ENCODE measurements around the gene SLC10A2.
A peak's percentile ranks its signal among the peaks of the same experiment; 100 is the strongest.

Gene SLC10A2

DNA sequence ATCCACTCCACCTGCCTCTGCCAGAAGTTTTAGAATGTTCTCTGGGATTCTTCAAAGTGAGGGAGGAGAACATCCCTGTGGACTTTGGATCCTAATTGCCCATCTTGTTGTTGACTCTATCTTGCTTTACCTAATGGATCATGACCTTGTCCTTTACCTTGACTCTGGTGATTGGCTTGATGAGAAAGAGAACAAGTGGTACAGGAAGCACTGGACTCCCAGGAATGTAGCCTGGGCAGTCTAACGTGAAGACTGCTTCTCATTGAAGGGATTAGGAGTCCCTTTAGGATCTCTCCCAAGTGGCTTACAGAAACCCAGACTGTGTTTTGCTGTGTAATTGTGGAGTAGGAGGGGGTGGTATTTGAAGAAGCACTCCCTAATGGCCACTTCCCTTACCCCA is 63.9 kb downstream of the SLC10A2 start:
- Histone ChIP-seq H3K9me3 (peaks cover 20% of the 10 kb centered on the region), H3K9ac (no peak overlapping the region), H3K4me1 (peaks cover 37% of the 10 kb centered on the region), H3K27me3 (no peaks in the 10 kb centered on the region), H3K4me3 (no peak overlapping the region), H3K27ac (no peak overlapping the region), H3K36me3 (no peaks in the 10 kb centered on the region), H4K20me1 (no peaks in the 10 kb centered on the region), H3K4me2 (no peak overlapping the region)
- no peak for TF ChIP-seq Cebpa-rat (IDR thresholded peaks at IDR 0.05)

DNA sequence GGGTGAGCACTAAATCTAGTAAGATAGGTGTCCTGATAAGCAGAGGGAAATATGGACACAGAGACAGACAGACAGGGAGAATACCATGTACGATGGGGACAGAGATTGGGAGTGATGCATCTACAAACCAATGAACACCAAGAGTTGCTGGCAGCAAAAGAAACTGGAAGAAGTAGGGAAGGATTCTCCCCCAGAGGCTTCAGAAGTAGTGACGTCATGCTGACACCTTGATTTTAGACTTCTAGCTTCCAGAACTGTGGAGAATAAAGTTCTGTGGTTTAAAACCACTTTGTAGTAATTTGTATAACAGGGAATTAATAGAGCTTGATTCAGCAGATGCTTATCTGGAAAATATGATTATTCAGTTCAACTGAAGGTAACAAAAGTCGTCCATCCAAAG is 66.1 kb downstream of the SLC10A2 start:
- Histone ChIP-seq H3K4me1 (peaks cover 24% of the 10 kb centered on the region), H3K27ac (no peak overlapping the region; the same call in 1 of the 2 replicates), H3K9ac (no peak overlapping the region), H3K4me2 (peak overlapping the region; percentile 40; the same call in 1 of the 2 replicates), H4K20me1 (no peaks in the 10 kb centered on the region), H3K4me3 (no peak overlapping the region), H3K9me3 (peaks cover 40% of the 10 kb centered on the region), H3K36me3 (0 out of 2 replicates have a peak, but pooled peaks cover 3% of the 10 kb centered on the region), H3K27me3 (no peaks in the 10 kb centered on the region)
- no peak for TF ChIP-seq Cebpa-rat (IDR thresholded peaks at IDR 0.05)

DNA sequence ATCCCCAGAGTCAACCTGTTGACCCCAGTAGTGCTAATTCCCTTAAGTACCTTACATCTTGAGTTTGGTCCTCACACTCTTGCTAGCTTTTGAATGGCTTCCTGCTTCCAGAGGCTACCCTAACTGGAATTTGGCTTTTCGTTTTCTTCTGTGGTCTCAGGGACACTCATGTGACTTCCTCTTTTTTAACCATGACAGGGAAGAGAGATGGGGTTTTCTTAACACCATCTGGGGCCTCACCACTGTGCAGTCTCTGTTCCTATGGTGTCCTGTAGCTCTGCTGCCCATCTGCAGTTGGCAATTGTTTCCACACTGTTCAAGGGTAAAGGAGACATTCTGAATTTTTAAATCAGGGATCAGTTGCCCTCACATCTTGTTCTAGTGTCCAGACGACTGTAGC is 66.7 kb downstream of the SLC10A2 start:
- H3K27me3 ChIP-seq = no peaks in the 10 kb centered on the region
- TF ChIP-seq Cebpa-rat (IDR thresholded peaks at IDR 0.05) = no peak
- H3K36me3 ChIP-seq = 0 out of 2 replicates have a peak, but pooled peaks cover 7% of the 10 kb centered on the region
- peaks cover 24% of the 10 kb centered on the region for H3K4me1 ChIP-seq
- H3K4me3 ChIP-seq = no peak overlapping the region
- no peak overlapping the region for H3K9ac ChIP-seq
- H4K20me1 ChIP-seq = no peaks in the 10 kb centered on the region
- H3K27ac ChIP-seq = peak overlapping the region; percentile 33; the same call in 1 of the 2 replicates
- H3K4me2 ChIP-seq = peak overlapping the region; percentile 40
- peaks cover 46% of the 10 kb centered on the region for H3K9me3 ChIP-seq
